ENCODE measurements around the gene ELAPOR2. TPM values are rescaled to one million over a fixed set of nuclear protein-coding genes. Genes with fewer than 3 reads are reported as not detected.
"Not testable (repeated sequence)": the region's sequence is repeated elsewhere in the genome, so short reads cannot be mapped to it uniquely, and the experiment has no call there.

ELAPOR2 gene
- total RNA-seq, 3 donors from 2014 or later: 14.4 to 38.1 (median 34.7) TPM

- DNase-seq (ENCODE audit: low spot score in 2 of 2): peak; percentile 19 to 54
- peak overlapping the region; percentile 75 to 85 for H3K27ac ChIP-seq
- H3K9me3 ChIP-seq: no peaks in the 10 kb centered on the region
- peak overlapping the region; percentile 65 to 96 (median 77) for H3K4me3 ChIP-seq
- no peaks in the 10 kb centered on the region for H3K4me1 ChIP-seq
- intact Hi-C loops (cut with DNase I; ENCODE audit: low total_unique reads): no loop called here
- TF ChIP-seq POLR2AphosphoS5 (IDR thresholded peaks at IDR 0.05): no peak
- TF ChIP-seq CTCF (IDR thresholded peaks at IDR 0.05): no peak
- TF ChIP-seq POLR2A (IDR thresholded peaks at IDR 0.05): no peak
- H3K27me3 ChIP-seq: no peaks in the 10 kb centered on the region
- H3K36me3 ChIP-seq: no peaks in the 10 kb centered on the region
Observed at GRCh38 chr7:87058744-87059524, 520 bp downstream of the ELAPOR2 start.

- DNase-seq (ENCODE audit: low spot score in 2 of 2): no peak
- Histone ChIP-seq H3K27me3 (no peaks in the 10 kb centered on the region), H3K27ac (peak overlapping the region in 1 of 2 donors; percentile 9), H3K36me3 (no peaks in the 10 kb centered on the region), H3K4me3 (no peak overlapping the region), H3K9me3 (no peaks in the 10 kb centered on the region), H3K4me1 (no peaks in the 10 kb centered on the region)
- intact Hi-C loops (cut with DNase I; ENCODE audit: low total_unique reads): no loop called here
- TF ChIP-seq CTCF (IDR thresholded peaks at IDR 0.05) (no peak), POLR2A (IDR thresholded peaks at IDR 0.05) (no peak), POLR2AphosphoS5 (IDR thresholded peaks at IDR 0.05) (no peak)
Observed at GRCh38 chr7:87057210-87057609, 2.2 kb downstream of the ELAPOR2 start.

- Histone ChIP-seq H3K4me3 (no peak overlapping the region), H3K27ac (no peak overlapping the region), H3K4me1 (no peaks in the 10 kb centered on the region), H3K36me3 (no peaks in the 10 kb centered on the region), H3K27me3 (no peaks in the 10 kb centered on the region), H3K9me3 (no peaks in the 10 kb centered on the region)
- TF ChIP-seq POLR2AphosphoS5 (IDR thresholded peaks at IDR 0.05): no peak
- no peak for TF ChIP-seq POLR2A (IDR thresholded peaks at IDR 0.05)
- TF ChIP-seq CTCF (IDR thresholded peaks at IDR 0.05): no peak
- DNase-seq (ENCODE audit: low spot score in 2 of 2): no peak
- intact Hi-C loops (cut with DNase I; ENCODE audit: low total_unique reads): no loop called here
Observed at GRCh38 chr7:87056346-87056745, 3.1 kb downstream of the ELAPOR2 start.

GRCh38 chr7:87048839-87049238, 10.6 kb downstream of the ELAPOR2 start:
- no peak overlapping the region for H3K4me3 ChIP-seq
- intact Hi-C loops (cut with DNase I; ENCODE audit: low total_unique reads): no loop called here
- no peak for DNase-seq (ENCODE audit: low spot score in 2 of 2)
- peaks cover 0 to 7% of the 10 kb centered on the region in 2 donors for H3K9me3 ChIP-seq
- no peaks in the 10 kb centered on the region for H3K27me3 ChIP-seq
- H3K36me3 ChIP-seq: no peaks in the 10 kb centered on the region
- no peak overlapping the region for H3K27ac ChIP-seq
- no peaks in the 10 kb centered on the region for H3K4me1 ChIP-seq
- TF ChIP-seq POLR2AphosphoS5 (IDR thresholded peaks at IDR 0.05): no peak
- no peak for TF ChIP-seq CTCF (IDR thresholded peaks at IDR 0.05)
- no peak for TF ChIP-seq POLR2A (IDR thresholded peaks at IDR 0.05)

- no peak for TF ChIP-seq POLR2A (IDR thresholded peaks at IDR 0.05)
- TF ChIP-seq CTCF (IDR thresholded peaks at IDR 0.05): no peak
- no peak for TF ChIP-seq POLR2AphosphoS5 (IDR thresholded peaks at IDR 0.05)
- H3K36me3 ChIP-seq: no peaks in the 10 kb centered on the region
- no peak for DNase-seq (ENCODE audit: low spot score in 2 of 2)
- H3K27ac ChIP-seq: no peak overlapping the region
- H3K4me1 ChIP-seq: no peaks in the 10 kb centered on the region
- no peaks in the 10 kb centered on the region for H3K27me3 ChIP-seq
- intact Hi-C loops (cut with DNase I; ENCODE audit: low total_unique reads): no loop called here
- no peak overlapping the region for H3K4me3 ChIP-seq
- peaks cover 0 to 7% of the 10 kb centered on the region in 2 donors for H3K9me3 ChIP-seq
Observed at GRCh38 chr7:87046456-87046855, 13.0 kb downstream of the ELAPOR2 start.

GRCh38 chr7:87044713-87045112, 14.7 kb downstream of the ELAPOR2 start:
- H3K27me3 ChIP-seq; intact Hi-C loops (cut with DNase I; ENCODE audit: low total_unique reads): not testable (repeated sequence)

GRCh38 chr7:87041586-87041985, 17.9 kb downstream of the ELAPOR2 start:
- intact Hi-C loops (cut with DNase I; ENCODE audit: low total_unique reads); DNase-seq (ENCODE audit: low spot score in 2 of 2): not testable (repeated sequence)

More at GRCh38 chr7:87044713-87045112, 14.7 kb downstream of the ELAPOR2 start:
- H3K4me3 ChIP-seq; H3K4me1 ChIP-seq; H3K9me3 ChIP-seq; DNase-seq (ENCODE audit: low spot score in 2 of 2); H3K36me3 ChIP-seq; H3K27ac ChIP-seq: not testable (repeated sequence)

More at GRCh38 chr7:87041586-87041985, 17.9 kb downstream of the ELAPOR2 start:
- not testable (repeated sequence) for H3K4me3 ChIP-seq, H3K27me3 ChIP-seq, H3K9me3 ChIP-seq, H3K27ac ChIP-seq, H3K36me3 ChIP-seq, H3K4me1 ChIP-seq
